Chondrocyte (in vitro differentiated cells): ENCODE results near the gene USP32. TPM values are rescaled to one million over a fixed set of nuclear protein-coding genes. Genes with fewer than 3 reads are reported as not detected.
"Not testable (repeated sequence)": the region's sequence is repeated elsewhere in the genome, so short reads cannot be mapped to it uniquely, and the experiment has no call there.

Experiments used
- DNase-seq: peaks from one replicate; pipeline ENCODE4 v3.0.0; 2021; ENCODE audit warnings: mixed read lengths, low spot score
- H3K27ac Mint-ChIP-seq: one replicate; pipeline ENCODE4 v1.8.0; 2021; ENCODE audit warnings: mild to moderate bottlenecking, moderate library complexity, mixed read lengths; ENCODE audit not compliant: unreplicated experiment
- H3K27me3 Mint-ChIP-seq: 2 replicates; pipeline ENCODE4 v1.8.0; 2021; ENCODE audit warnings: low read depth, mixed read lengths
- H3K36me3 Mint-ChIP-seq: 2 replicates; pipeline ENCODE4 v1.8.0; 2021; ENCODE audit warnings: low read depth, mixed read lengths
- H3K4me1 Mint-ChIP-seq: 2 replicates; pipeline ENCODE4 v1.8.0; 2021; ENCODE audit warnings: low read depth, mild to moderate bottlenecking, mixed read lengths
- H3K4me3 Mint-ChIP-seq: one replicate; pipeline ENCODE4 v1.8.0; 2021; ENCODE audit warnings: mild to moderate bottlenecking, moderate library complexity, mixed read lengths; ENCODE audit not compliant: unreplicated experiment
- H3K9me3 Mint-ChIP-seq: 2 replicates; pipeline ENCODE4 v1.8.0; 2021; ENCODE audit warnings: low read depth, mixed read lengths
- total RNA-seq: library from RNA; stranded (reverse); gene quantifications from 3 replicates; pipeline ENCODE4 v1.2.1, GENCODE V29; 2021
- TF ChIP-seq, protein P1 (sequence below): fragments of 200-600 bp; sonication (generic); IDR thresholded peaks from 2 replicates; pipeline ENCODE4 v1.5.0; 2021; ENCODE audit warnings: antibody characterized with exemption, mild to moderate bottlenecking, moderate library complexity

The USP32 gene
- total RNA-seq, 1 donor from 2014 or later, result 42.2 TPM

DNA sequence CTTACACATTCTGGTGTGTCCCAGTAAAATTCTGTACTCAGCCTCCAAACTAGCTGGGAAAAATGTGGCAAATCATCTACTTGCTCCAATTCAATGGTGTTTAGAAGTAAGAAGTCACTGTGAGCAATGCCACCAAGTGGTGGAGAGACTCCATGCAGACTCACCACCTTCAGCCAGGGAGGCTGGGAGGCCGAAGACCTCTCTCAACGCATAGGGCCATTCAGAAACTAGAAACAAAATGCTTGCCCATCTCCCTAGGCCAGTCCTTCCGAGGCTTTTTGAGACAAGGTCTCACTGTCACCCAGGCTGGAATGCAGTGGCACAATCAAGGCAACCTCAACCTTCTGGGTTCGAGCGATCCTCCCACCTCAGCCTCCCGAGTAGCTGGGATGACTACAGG, 217.2 kb downstream of the USP32 start:
- TF ChIP-seq, protein P1, sequence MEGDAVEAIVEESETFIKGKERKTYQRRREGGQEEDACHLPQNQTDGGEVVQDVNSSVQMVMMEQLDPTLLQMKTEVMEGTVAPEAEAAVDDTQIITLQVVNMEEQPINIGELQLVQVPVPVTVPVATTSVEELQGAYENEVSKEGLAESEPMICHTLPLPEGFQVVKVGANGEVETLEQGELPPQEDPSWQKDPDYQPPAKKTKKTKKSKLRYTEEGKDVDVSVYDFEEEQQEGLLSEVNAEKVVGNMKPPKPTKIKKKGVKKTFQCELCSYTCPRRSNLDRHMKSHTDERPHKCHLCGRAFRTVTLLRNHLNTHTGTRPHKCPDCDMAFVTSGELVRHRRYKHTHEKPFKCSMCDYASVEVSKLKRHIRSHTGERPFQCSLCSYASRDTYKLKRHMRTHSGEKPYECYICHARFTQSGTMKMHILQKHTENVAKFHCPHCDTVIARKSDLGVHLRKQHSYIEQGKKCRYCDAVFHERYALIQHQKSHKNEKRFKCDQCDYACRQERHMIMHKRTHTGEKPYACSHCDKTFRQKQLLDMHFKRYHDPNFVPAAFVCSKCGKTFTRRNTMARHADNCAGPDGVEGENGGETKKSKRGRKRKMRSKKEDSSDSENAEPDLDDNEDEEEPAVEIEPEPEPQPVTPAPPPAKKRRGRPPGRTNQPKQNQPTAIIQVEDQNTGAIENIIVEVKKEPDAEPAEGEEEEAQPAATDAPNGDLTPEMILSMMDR, result peak; percentile 59

GRCh38 chr17:60174035-60174434, 217.9 kb downstream of the USP32 start:
- no peak for DNase-seq
- Mint-ChIP-seq H3K27ac (no peak overlapping the region), H3K9me3 (no peaks in the 10 kb centered on the region), H3K27me3 (no peaks in the 10 kb centered on the region), H3K36me3 (peaks cover 9% of the 10 kb centered on the region), H3K4me3 (no peak overlapping the region), H3K4me1 (peaks cover 5% of the 10 kb centered on the region)
- TF ChIP-seq, protein P1, result no peak

More for the DNA sequence above, 217.2 kb downstream of the USP32 start:
- DNase-seq, H3K27me3 Mint-ChIP-seq, H3K9me3 Mint-ChIP-seq, H3K27ac Mint-ChIP-seq, H3K4me1 Mint-ChIP-seq, H3K4me3 Mint-ChIP-seq, H3K36me3 Mint-ChIP-seq: not testable (repeated sequence)

- DNase-seq, result no peak
- TF ChIP-seq, protein P1, result no peak
- Mint-ChIP-seq H3K4me3 (no peak overlapping the region), H3K9me3 (no peaks in the 10 kb centered on the region), H3K4me1 (peaks cover 5% of the 10 kb centered on the region), H3K27ac (no peak overlapping the region), H3K36me3 (peaks cover 4% of the 10 kb centered on the region), H3K27me3 (no peaks in the 10 kb centered on the region)
Observed at GRCh38 chr17:60173304-60173819, 218.6 kb downstream of the USP32 start.

- peaks cover 7% of the 10 kb centered on the region for H3K4me1 Mint-ChIP-seq
- peaks cover 4% of the 10 kb centered on the region for H3K36me3 Mint-ChIP-seq
- H3K27ac Mint-ChIP-seq, result no peak overlapping the region
- no peaks in the 10 kb centered on the region for H3K9me3 Mint-ChIP-seq
- H3K27me3 Mint-ChIP-seq, result no peaks in the 10 kb centered on the region
- H3K4me3 Mint-ChIP-seq, result no peak overlapping the region
- no peak for DNase-seq
- TF ChIP-seq, protein P1, result no peak
Observed at GRCh38 chr17:60171753-60172079, 220.2 kb downstream of the USP32 start.

DNA sequence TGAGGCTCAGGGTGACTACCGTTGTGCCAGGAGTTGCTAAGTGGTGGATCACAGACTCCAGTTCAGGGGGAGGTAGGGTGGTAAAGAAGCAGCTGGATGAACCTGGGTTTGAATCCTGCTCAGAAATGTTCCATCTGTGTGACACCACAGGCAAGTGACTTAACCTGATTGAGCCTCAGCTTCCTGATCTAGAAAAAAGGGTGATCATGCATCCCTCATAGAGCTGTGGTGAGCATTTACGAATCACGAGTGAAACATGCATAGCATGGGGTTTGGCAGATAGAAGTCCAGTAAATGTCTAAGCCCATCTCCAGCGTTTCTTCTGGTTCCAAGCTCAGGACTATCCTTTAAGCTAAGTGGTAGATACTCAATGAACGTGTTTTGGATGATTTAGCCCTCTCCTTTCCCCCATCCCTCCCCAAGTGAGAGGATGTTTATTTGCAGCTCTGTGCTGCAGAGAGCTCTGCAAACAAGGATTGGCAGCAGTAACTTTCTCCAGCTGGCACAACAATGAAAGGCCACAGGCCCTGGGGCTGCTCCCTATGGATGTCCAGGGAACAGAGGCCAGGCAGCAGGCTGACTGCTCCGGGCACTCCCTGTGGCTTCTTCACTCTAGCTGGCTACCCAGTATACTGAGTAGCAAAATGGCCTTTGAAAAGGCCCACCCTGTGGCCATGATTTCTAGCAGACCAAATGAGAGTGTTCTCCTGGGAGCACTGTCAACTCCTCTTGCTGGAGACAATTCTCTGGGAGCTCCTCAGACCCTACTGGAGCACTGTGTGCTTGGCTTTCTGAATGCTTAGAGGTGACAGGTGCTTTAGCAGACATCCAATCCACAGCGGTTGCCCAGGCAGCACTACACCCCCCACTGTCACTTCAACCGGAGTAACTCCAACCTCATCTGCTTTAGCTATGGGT, 220.8 kb downstream of the USP32 start:
- H3K27ac Mint-ChIP-seq, result no peak overlapping the region
- H3K36me3 Mint-ChIP-seq, result peaks cover 4% of the 10 kb centered on the region
- TF ChIP-seq, protein P1, result no peak
- H3K9me3 Mint-ChIP-seq, result no peaks in the 10 kb centered on the region
- no peak for DNase-seq
- peaks cover 7% of the 10 kb centered on the region for H3K4me1 Mint-ChIP-seq
- H3K27me3 Mint-ChIP-seq, result no peaks in the 10 kb centered on the region
- no peak overlapping the region for H3K4me3 Mint-ChIP-seq
